ENCODE results near the gene A3GALT2. TPM values are rescaled to one million over a fixed set of nuclear protein-coding genes. Genes with fewer than 3 reads are reported as not detected.

A3GALT2 gene
- total and polyA plus RNA-seq, 5 donors, result not detected

DNA sequence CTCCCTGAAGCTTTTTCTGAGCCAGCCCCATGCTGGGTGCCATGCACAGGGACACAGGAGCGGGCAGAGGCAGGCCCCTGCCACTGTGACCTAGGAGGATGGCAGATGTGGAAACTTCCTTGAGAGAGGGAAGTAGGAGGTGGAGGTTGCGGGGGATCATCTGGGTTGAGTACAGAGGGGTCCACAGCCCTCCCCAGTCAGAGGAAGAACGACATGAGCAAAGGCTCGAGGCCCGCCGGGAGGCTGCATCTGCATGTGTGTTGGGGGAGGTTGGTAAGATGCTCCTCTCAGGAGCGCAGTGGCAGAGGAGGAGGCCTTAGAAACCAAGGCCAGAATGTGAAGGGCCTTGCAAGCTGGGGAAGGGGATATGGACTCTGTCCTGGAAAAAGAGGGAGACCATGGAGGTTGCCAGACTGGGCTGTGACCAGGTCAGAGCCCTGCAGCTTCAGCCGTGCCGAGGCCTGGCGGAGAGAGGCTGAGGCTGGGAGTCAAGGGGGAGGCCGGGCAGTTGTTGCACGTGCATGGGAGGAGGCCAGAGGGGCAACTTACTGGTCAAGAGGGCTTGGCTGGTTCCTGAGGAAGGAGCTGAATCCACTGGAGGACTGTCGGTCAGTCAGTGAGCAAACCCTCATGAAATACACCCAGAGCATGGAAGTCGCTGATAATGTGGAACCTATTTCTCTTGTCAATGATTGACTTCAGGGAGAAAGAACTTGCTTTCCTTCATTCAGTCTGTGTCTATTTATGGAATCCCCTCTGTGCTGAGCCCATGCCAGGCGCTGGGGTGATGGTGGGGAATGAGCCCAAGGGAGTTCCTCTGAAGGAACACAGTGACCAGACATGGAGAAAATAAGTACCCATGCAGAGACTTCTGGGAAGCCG, 31.7 kb downstream of the A3GALT2 start:
- peaks cover 4% of the 10 kb centered on the region for H3K4me1 ChIP-seq (ENCODE audit: control insufficient read depth, insufficient read depth, low read length)
- 87% methylated on average over 16 of the region's 16 CpGs for WGBS
- peak; percentile 26 to 56 for ATAC-seq
- DNase-seq, result no peak
- H3K4me3 ChIP-seq (ENCODE audit: low read length), result no peak overlapping the region
- no peaks in the 10 kb centered on the region for H3K27me3 ChIP-seq (ENCODE audit: control insufficient read depth, insufficient read depth)
- H3K9me3 ChIP-seq (ENCODE audit: control insufficient read depth, low read length), result no peaks in the 10 kb centered on the region
- no peak overlapping the region for H3K27ac ChIP-seq (ENCODE audit: low read length)
- intact Hi-C loops (cut with DNase I), result no loop called here

GRCh38 chr1:33287317-33287716, 33.6 kb downstream of the A3GALT2 start:
- H3K27ac ChIP-seq (ENCODE audit: low read length), result peak overlapping the region; percentile 16

DNA sequence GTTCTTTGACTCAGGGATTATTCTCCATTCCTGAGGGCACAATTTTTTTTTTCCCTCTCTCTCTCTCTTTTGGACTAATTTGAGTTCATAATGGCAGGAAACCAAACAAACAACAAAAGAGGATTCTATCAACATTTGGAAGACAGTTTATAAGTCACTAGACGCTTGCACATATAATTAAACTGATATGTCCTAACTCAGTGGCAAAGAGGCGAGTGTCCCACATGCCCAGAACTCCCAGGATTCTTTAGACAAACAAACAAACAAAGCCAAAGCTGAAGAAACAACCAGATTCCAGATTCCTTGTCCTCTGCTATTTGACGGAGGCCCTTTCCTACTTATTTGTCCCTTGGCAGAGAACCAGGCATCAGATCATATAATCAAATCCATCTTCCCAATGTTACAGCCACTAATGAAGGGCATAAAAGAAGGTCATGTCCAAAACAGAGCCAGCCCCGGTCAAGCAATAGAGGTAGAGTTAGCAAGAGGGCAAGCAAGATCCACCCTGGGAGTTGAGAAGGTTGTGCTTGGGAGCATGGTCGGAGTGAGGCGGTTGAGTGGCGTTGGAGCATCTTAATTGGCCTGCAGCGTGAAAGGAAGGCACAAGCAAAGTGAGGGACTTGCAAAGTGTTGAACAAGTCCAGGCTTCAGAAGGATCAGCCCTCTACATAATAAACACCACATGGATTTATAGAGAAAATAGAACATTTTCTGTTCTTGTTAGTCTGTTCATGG, 34.3 kb downstream of the A3GALT2 start:
- WGBS, result 71% methylated on average over 8 of the region's 8 CpGs
- Histone ChIP-seq H3K27ac (ENCODE audit: low read length) (peak overlapping the region; percentile 16), H3K27me3 (ENCODE audit: control insufficient read depth, insufficient read depth) (no peaks in the 10 kb centered on the region), H3K4me3 (ENCODE audit: low read length) (no peak overlapping the region), H3K9me3 (ENCODE audit: control insufficient read depth, low read length) (no peaks in the 10 kb centered on the region), H3K4me1 (ENCODE audit: control insufficient read depth, insufficient read depth, low read length) (peaks cover 4% of the 10 kb centered on the region)
- ATAC-seq, result no peak
- intact Hi-C loops (cut with DNase I), result no loop called here
- no peak for DNase-seq

More at GRCh38 chr1:33287317-33287716, 33.6 kb downstream of the A3GALT2 start:
- intact Hi-C loops (cut with DNase I), result no loop called here
- no peak overlapping the region for H3K4me3 ChIP-seq (ENCODE audit: low read length)
- no peaks in the 10 kb centered on the region for H3K9me3 ChIP-seq (ENCODE audit: control insufficient read depth, low read length)
- ATAC-seq (no peak), DNase-seq (no peak)
- H3K27me3 ChIP-seq (ENCODE audit: control insufficient read depth, insufficient read depth), result no peaks in the 10 kb centered on the region
- 68% methylated on average over 2 of the region's 2 CpGs for WGBS
- H3K4me1 ChIP-seq (ENCODE audit: control insufficient read depth, insufficient read depth, low read length), result peaks cover 4% of the 10 kb centered on the region

GRCh38 chr1:33284049-33284448, 36.8 kb downstream of the A3GALT2 start:
- 82% methylated on average over 6 of the region's 6 CpGs for WGBS
- Histone ChIP-seq H3K27ac (ENCODE audit: low read length) (no peak overlapping the region), H3K4me1 (ENCODE audit: control insufficient read depth, insufficient read depth, low read length) (peaks cover 4% of the 10 kb centered on the region), H3K27me3 (ENCODE audit: control insufficient read depth, insufficient read depth) (no peaks in the 10 kb centered on the region), H3K4me3 (ENCODE audit: low read length) (no peak overlapping the region), H3K9me3 (ENCODE audit: control insufficient read depth, low read length) (no peaks in the 10 kb centered on the region)
- intact Hi-C loops (cut with DNase I), result no loop called here
- DNase-seq, result no peak
- no peak for ATAC-seq

- no peak for DNase-seq
- WGBS, result 79% methylated on average over 3 of the region's 3 CpGs
- no peak for ATAC-seq
Observed at GRCh38 chr1:33282791-33283190, 38.1 kb downstream of the A3GALT2 start.

GRCh38 chr1:33281554-33282303, 39.2 kb downstream of the A3GALT2 start:
- Histone ChIP-seq H3K4me1 (ENCODE audit: control insufficient read depth, insufficient read depth, low read length) (peaks cover 3% of the 10 kb centered on the region), H3K4me3 (ENCODE audit: low read length) (no peak overlapping the region), H3K9me3 (ENCODE audit: control insufficient read depth, low read length) (no peaks in the 10 kb centered on the region), H3K27me3 (ENCODE audit: control insufficient read depth, insufficient read depth) (no peaks in the 10 kb centered on the region), H3K27ac (ENCODE audit: low read length) (no peak overlapping the region)
- 95% methylated on average over 17 of the region's 17 CpGs for WGBS
- ATAC-seq (peak in 1 of 2 donors; percentile 29), DNase-seq (no peak)
- intact Hi-C loops (cut with DNase I), result no loop called here

More at GRCh38 chr1:33282791-33283190, 38.1 kb downstream of the A3GALT2 start:
- Histone ChIP-seq H3K4me1 (ENCODE audit: control insufficient read depth, insufficient read depth, low read length) (peaks cover 4% of the 10 kb centered on the region), H3K4me3 (ENCODE audit: low read length) (no peak overlapping the region), H3K9me3 (ENCODE audit: control insufficient read depth, low read length) (no peaks in the 10 kb centered on the region), H3K27me3 (ENCODE audit: control insufficient read depth, insufficient read depth) (no peaks in the 10 kb centered on the region), H3K27ac (ENCODE audit: low read length) (no peak overlapping the region)
- intact Hi-C loops (cut with DNase I), result no loop called here

- intact Hi-C loops (cut with DNase I), result no loop called here
- H3K4me3 ChIP-seq (ENCODE audit: low read length), result no peak overlapping the region
- H3K27me3 ChIP-seq (ENCODE audit: control insufficient read depth, insufficient read depth), result no peaks in the 10 kb centered on the region
- no peak overlapping the region for H3K27ac ChIP-seq (ENCODE audit: low read length)
- no peaks in the 10 kb centered on the region for H3K4me1 ChIP-seq (ENCODE audit: control insufficient read depth, insufficient read depth, low read length)
- 95% methylated on average over 29 of the region's 29 CpGs for WGBS
- ATAC-seq (peak; percentile 11 to 42), DNase-seq (no peak)
- no peaks in the 10 kb centered on the region for H3K9me3 ChIP-seq (ENCODE audit: control insufficient read depth, low read length)
Observed at GRCh38 chr1:33280091-33280661, 40.7 kb downstream of the A3GALT2 start.

DNA sequence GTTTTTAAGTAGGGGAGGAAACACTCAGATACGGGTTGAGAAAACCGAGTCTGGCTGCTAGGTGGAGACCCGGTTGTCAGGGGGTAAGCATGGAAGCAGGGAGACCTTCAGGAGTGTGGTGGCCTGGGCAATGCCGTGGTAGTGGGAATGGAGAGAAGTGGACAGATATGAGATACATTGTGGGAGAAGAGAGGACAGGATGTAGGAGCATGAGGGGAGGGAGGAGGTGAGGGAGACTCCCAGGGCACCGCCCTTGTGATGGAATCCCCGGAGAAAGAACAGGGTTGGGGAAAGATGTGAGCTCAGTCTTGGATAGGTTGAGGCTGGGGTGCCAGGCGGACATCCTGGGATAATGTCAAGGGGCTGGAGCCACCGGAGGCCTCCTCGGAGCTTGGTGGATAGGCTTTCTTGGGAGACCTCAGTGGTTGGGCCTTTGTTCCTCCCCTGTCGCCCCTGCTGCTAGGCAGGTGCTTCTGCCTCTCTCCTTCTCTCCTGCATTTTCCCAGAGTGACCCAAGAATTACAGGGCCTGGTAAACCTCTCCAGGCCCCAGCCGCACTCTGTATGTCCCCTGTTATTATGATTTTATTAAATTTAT, 43.3 kb downstream of the A3GALT2 start:
- intact Hi-C loops (cut with DNase I), result no loop called here
- 90% methylated on average over 11 of the region's 11 CpGs for whole genome bisulfite sequencing
- Histone ChIP-seq H3K27me3 (ENCODE audit: control insufficient read depth, insufficient read depth) (no peaks in the 10 kb centered on the region), H3K27ac (ENCODE audit: low read length) (no peak overlapping the region), H3K4me1 (ENCODE audit: control insufficient read depth, insufficient read depth, low read length) (no peaks in the 10 kb centered on the region), H3K4me3 (ENCODE audit: low read length) (no peak overlapping the region), H3K9me3 (ENCODE audit: control insufficient read depth, low read length) (no peaks in the 10 kb centered on the region)
- DNase-seq, result no peak
- ATAC-seq, result no peak

- intact Hi-C loops (cut with DNase I), result no loop called here
- no peak for DNase-seq
- 80% methylated on average over 30 of the region's 30 CpGs for WGBS
Observed at GRCh38 chr1:33276573-33277298, 44.2 kb downstream of the A3GALT2 start.

More at GRCh38 chr1:33276573-33277298, 44.2 kb downstream of the A3GALT2 start:
- H3K4me3 ChIP-seq (ENCODE audit: low read length), result no peak overlapping the region
- H3K9me3 ChIP-seq (ENCODE audit: control insufficient read depth, low read length), result no peaks in the 10 kb centered on the region
- no peaks in the 10 kb centered on the region for H3K27me3 ChIP-seq (ENCODE audit: control insufficient read depth, insufficient read depth)
- H3K27ac ChIP-seq (ENCODE audit: low read length), result no peak overlapping the region
- ATAC-seq, result peak in 1 of 2 donors; percentile 16
- peaks cover 4% of the 10 kb centered on the region for H3K4me1 ChIP-seq (ENCODE audit: control insufficient read depth, insufficient read depth, low read length)
